Testis (tissue), 2 donors: ENCODE results near the gene KLF17.

Experiments used
- CTCF ChIP-seq, 3 experiments: fragments of 450-650 bp in 2 of 3; fragments of 200-600 bp in 1 of 3; sonication (generic) in 1 of 3; IDR thresholded peaks; one replicate each; pipeline ENCODE4 v1.5.1; 2016 to 2019; ENCODE audit warnings: antibody characterized with exemption in 3 of 3, mild to moderate bottlenecking in 2 of 3, moderate library complexity in 1 of 3
- POLR2A ChIP-seq: fragments of 450-650 bp; IDR thresholded peaks from one replicate; pipeline ENCODE4 v1.6.1; 2017; ENCODE audit warnings: antibody characterized with exemption, mild to moderate bottlenecking, moderate library complexity

- TF ChIP-seq CTCF (IDR thresholded peaks at IDR 0.05) = no peak
- TF ChIP-seq POLR2A = no peak
Observed at GRCh38 chr1:44077421-44077820, 41.2 kb upstream of the KLF17 start.
